H9 (cell line): Measurements from ENCODE around the gene COX17. TPM values are rescaled to one million over a fixed set of nuclear protein-coding genes. Genes with fewer than 3 reads are reported as not detected.

Source experiments
- DNase-seq: peaks from one replicate; pipeline ENCODE4 v3.0.0-alpha.2; 2017
- H2AFZ ChIP-seq: one replicate; pipeline ENCODE4 v1.6.1; 2013; ENCODE audit warnings: mild to moderate bottlenecking, low read length, control low read depth, moderate library complexity
- H2AK5ac ChIP-seq: 2 replicates; pipeline ENCODE4 v1.6.1; 2013; ENCODE audit warnings: low read length, control low read depth, mixed read lengths; ENCODE audit not compliant: insufficient read length
- H2BK120ac ChIP-seq: one replicate; pipeline ENCODE4 v1.6.1; 2013; ENCODE audit warnings: low read depth, mild to moderate bottlenecking, low read length, control low read depth, inconsistent platforms; ENCODE audit not compliant: poor library complexity, severe bottlenecking
- H2BK12ac ChIP-seq: 2 replicates; pipeline ENCODE4 v1.6.1; 2013; ENCODE audit warnings: low read length, control low read depth, mixed read lengths, low read depth; ENCODE audit not compliant: insufficient read length
- H2BK15ac ChIP-seq: 2 replicates; pipeline ENCODE4 v1.6.1; 2013; ENCODE audit warnings: low read depth, low read length, control low read depth
- H2BK20ac ChIP-seq: one replicate; pipeline ENCODE4 v1.6.1; 2013; ENCODE audit warnings: low read depth, mild to moderate bottlenecking, low read length, control low read depth, inconsistent platforms; ENCODE audit not compliant: poor library complexity, severe bottlenecking
- H2BK5ac ChIP-seq: 2 replicates; pipeline ENCODE4 v1.6.1; 2013; ENCODE audit warnings: low read length, control low read depth, mixed read lengths; ENCODE audit not compliant: insufficient read length
- H3K14ac ChIP-seq: 2 replicates; pipeline ENCODE4 v1.6.1; 2013; ENCODE audit warnings: low read length, control low read depth; ENCODE audit not compliant: insufficient read depth
- H3K18ac ChIP-seq: 2 replicates; pipeline ENCODE4 v1.6.1; 2013; ENCODE audit warnings: low read depth, mild to moderate bottlenecking, mixed read lengths, low read length, control low read depth; ENCODE audit not compliant: insufficient read length
- H3K23ac ChIP-seq: 2 replicates; pipeline ENCODE4 v1.6.1; 2013; ENCODE audit warnings: low read length, control low read depth, mixed read lengths, low read depth; ENCODE audit not compliant: insufficient read length
- H3K23me2 ChIP-seq: 2 replicates; pipeline ENCODE4 v1.6.1; 2013; ENCODE audit warnings: low read depth, mild to moderate bottlenecking, mixed read lengths, low read length, control low read depth; ENCODE audit not compliant: insufficient read length, poor library complexity, severe bottlenecking
- H3K27ac ChIP-seq: 2 replicates; pipeline ENCODE4 v1.5.1; 2013; ENCODE audit warnings: low read length, control low read depth, mixed read lengths, low read depth; ENCODE audit not compliant: insufficient read length
- H3K27me3 ChIP-seq: 2 replicates; pipeline ENCODE4 v1.6.1; 2013; ENCODE audit warnings: low read length, control low read depth, inconsistent platforms; ENCODE audit not compliant: insufficient read depth
- H3K4ac ChIP-seq: 2 replicates; pipeline ENCODE4 v1.6.1; 2013; ENCODE audit warnings: low read depth, mild to moderate bottlenecking, control low read depth, inconsistent platforms, low read length, moderate library complexity
- H3K4me1 ChIP-seq: 2 replicates; pipeline ENCODE4 v1.6.1; 2013; ENCODE audit warnings: low read length, control low read depth, inconsistent platforms; ENCODE audit not compliant: insufficient read depth
- H3K4me2 ChIP-seq: 2 replicates; pipeline ENCODE4 v1.6.1; 2013; ENCODE audit warnings: low read length, control low read depth, mixed read lengths; ENCODE audit not compliant: insufficient read length, insufficient read depth
- H3K56ac ChIP-seq: 2 replicates; pipeline ENCODE4 v1.6.1; 2013; ENCODE audit warnings: low read depth, mild to moderate bottlenecking, mixed read lengths, low read length, control low read depth; ENCODE audit not compliant: insufficient read length
- H3K79me1 ChIP-seq: 2 replicates; pipeline ENCODE4 v1.6.1; 2013; ENCODE audit warnings: low read depth, mild to moderate bottlenecking, moderate library complexity, low read length, control low read depth, inconsistent platforms; ENCODE audit not compliant: insufficient read depth, poor library complexity, severe bottlenecking
- H3K79me2 ChIP-seq: 2 replicates; pipeline ENCODE4 v1.6.1; 2013; ENCODE audit warnings: low read length, control low read depth, inconsistent platforms; ENCODE audit not compliant: insufficient read depth
- H3K9ac ChIP-seq: 2 replicates; pipeline ENCODE4 v1.6.1; 2013; ENCODE audit warnings: low read length, control low read depth, mixed read lengths; ENCODE audit not compliant: insufficient read length; ENCODE audit errors: extremely low read depth
- H3K9me3 ChIP-seq: one replicate; pipeline ENCODE4 v1.6.1; 2013; ENCODE audit warnings: low read depth, low read length, inconsistent platforms; ENCODE audit not compliant: control insufficient read depth
- H3T11ph ChIP-seq: one replicate; pipeline ENCODE4 v1.6.1; 2013; ENCODE audit warnings: mild to moderate bottlenecking, low read length, control low read depth, inconsistent platforms
- H4K20me1 ChIP-seq: one replicate; pipeline ENCODE4 v1.6.1; 2013; ENCODE audit not compliant: control insufficient read depth, insufficient read length, insufficient read depth
- H4K5ac ChIP-seq: 2 replicates; pipeline ENCODE4 v1.6.1; 2013; ENCODE audit warnings: low read depth, mild to moderate bottlenecking, mixed read lengths, low read length, control low read depth; ENCODE audit not compliant: insufficient read length
- H4K8ac ChIP-seq: replicated peaks from 2 replicates; pipeline ENCODE4 v1.6.1; 2013; ENCODE audit warnings: low read length, control low read depth, mixed read lengths, low read depth; ENCODE audit not compliant: insufficient read length
- H4K91ac ChIP-seq: 2 replicates; pipeline ENCODE4 v1.6.1; 2013; ENCODE audit warnings: low read depth, mild to moderate bottlenecking, moderate library complexity, mixed read lengths, low read length, control low read depth; ENCODE audit not compliant: insufficient read length
- H3K27ac Mint-ChIP-seq, 3 experiments: 2 replicates in 2 of 3; 3 replicates in 1 of 3; pipeline ENCODE4 v1.8.0; 2020 to 2021; ENCODE audit warnings: mixed read lengths in 3 of 3, mild to moderate bottlenecking in 1 of 3, moderate library complexity in 1 of 3
- H3K27me3 Mint-ChIP-seq: 2 replicates; pipeline ENCODE4 v1.8.0; 2021; ENCODE audit warnings: low read depth, mild to moderate bottlenecking, moderate library complexity, mixed read lengths
- H3K36me3 Mint-ChIP-seq, 3 experiments: 2 replicates in 2 of 3; 3 replicates in 1 of 3; pipeline ENCODE4 v1.8.0; 2020 to 2021; ENCODE audit warnings: low read depth in 3 of 3, mixed read lengths in 3 of 3; ENCODE audit not compliant: insufficient read depth in 1 of 3
- H3K4me1 Mint-ChIP-seq, 2 experiments: 2 replicates each; pipeline ENCODE4 v1.8.0; 2020; ENCODE audit warnings: mixed read lengths in 2 of 2
- H3K4me3 Mint-ChIP-seq, 2 experiments: 2 replicates in 1 of 2; 3 replicates in 1 of 2; pipeline ENCODE4 v1.8.0; 2020 to 2021; ENCODE audit warnings: mild to moderate bottlenecking in 2 of 2, mixed read lengths in 2 of 2, moderate library complexity in 1 of 2
- H3K9me3 Mint-ChIP-seq, 2 experiments: 2 replicates in 1 of 2; 3 replicates in 1 of 2; pipeline ENCODE4 v1.8.0; 2020; ENCODE audit warnings: mild to moderate bottlenecking in 2 of 2, mixed read lengths in 2 of 2, moderate library complexity in 1 of 2
- WGBS: extraction: QIAGEN DNeasy Blood & Tissue Kit; methylation state at CpG from one replicate; pipeline ENCODE4 v1.1.7; 2013; ENCODE audit warnings: missing lambda C conversion rate, low lambda C conversion rate, mixed read lengths; ENCODE audit not compliant: insufficient read length; ENCODE audit errors: extremely low coverage; 5-methylcytosine and 5-hydroxymethylcytosine counted together
- total RNA-seq: library from RNA; stranded (reverse); gene quantifications from 2 replicates; pipeline ENCODE4 v1.2.1, GENCODE V29; 2021
- TF ChIP-seq, protein P1 (sequence below): fragments of 200-600 bp; sonication (generic); conservative IDR thresholded peaks from 3 replicates; pipeline ENCODE4 v1.8.0; 2021; ENCODE audit warnings: antibody characterized with exemption, mild to moderate bottlenecking

The COX17 gene
- total RNA-seq, 1 experiment from 2014 or later: 47.0 TPM

DNA sequence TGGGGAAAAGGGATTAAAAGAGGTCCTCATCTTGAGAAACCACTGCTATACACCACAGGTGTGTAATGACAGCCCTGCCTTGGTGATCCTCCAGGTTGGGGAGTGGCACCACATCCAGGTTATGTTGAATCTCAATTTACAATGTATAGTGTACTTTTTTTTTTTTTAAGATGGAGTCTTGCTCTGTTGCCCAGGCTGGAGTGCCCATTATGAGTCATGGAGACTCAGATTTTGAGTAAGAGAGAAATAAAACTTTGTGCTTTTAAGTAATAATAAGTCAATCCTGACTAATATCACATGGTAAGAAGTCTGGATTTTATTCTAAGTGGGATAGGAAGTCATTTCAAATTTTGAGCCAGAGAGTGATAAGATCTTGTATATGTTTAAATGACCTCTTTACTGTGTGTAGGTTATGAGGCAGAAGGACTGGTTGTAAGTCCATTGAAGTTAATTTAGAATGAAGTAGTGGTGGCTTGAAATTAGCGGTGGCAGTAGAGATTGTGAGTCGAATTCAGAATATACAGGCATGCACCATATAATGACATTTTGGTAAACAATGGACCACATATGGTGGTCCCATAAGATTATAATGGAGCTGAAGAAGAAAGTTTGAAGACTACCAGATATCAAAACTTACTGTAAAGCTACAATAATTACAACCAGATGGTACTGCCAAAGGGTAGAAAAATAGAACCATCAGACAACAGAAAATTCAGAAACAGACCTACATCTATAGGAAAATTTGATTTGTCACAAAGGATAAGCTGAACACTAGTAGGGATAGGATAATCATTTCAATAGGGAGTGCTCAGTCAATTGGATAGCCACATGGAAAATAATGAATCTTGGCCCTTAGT, 37.5 kb downstream of the COX17 start:
- Histone ChIP-seq H3K23me2 (no peaks in the 10 kb centered on the region), H3T11ph (no peak overlapping the region), H3K79me2 (no peaks in the 10 kb centered on the region), H3K56ac (no peak overlapping the region), H3K4me2 (no peak overlapping the region), H3K4ac (no peak overlapping the region), H2BK5ac (no peak overlapping the region), H3K4me1 (no peaks in the 10 kb centered on the region), H2AFZ (no peak overlapping the region), H3K27me3 (no peaks in the 10 kb centered on the region), H4K91ac (no peak overlapping the region), H3K18ac (no peak overlapping the region), H3K9ac (no peak overlapping the region), H2BK120ac (no peak overlapping the region), H3K14ac (no peak overlapping the region), H3K79me1 (no peaks in the 10 kb centered on the region), H4K20me1 (no peaks in the 10 kb centered on the region), H2AK5ac (no peak overlapping the region), H3K27ac (no peak overlapping the region), H2BK15ac (no peak overlapping the region), H2BK12ac (no peak overlapping the region), H4K5ac (no peak overlapping the region), H4K8ac (no peak overlapping the region), H2BK20ac (no peak overlapping the region), H3K23ac (no peak overlapping the region), H3K9me3 (no peaks in the 10 kb centered on the region)
- Mint-ChIP-seq H3K27me3 (no peaks in the 10 kb centered on the region), H3K9me3 (no peaks in the 10 kb centered on the region), H3K4me3 (no peak overlapping the region), H3K4me1 (peaks cover 0 to 8% of the 10 kb centered on the region in 2 experiments; a peak in 1 of 4 replicates), H3K27ac (no peak overlapping the region), H3K36me3 (no peaks in the 10 kb centered on the region; a peak in 1 of 7 replicates)
- WGBS: no CpG with 5 or more reads among the region's 2 CpGs
- TF ChIP-seq, protein P1, sequence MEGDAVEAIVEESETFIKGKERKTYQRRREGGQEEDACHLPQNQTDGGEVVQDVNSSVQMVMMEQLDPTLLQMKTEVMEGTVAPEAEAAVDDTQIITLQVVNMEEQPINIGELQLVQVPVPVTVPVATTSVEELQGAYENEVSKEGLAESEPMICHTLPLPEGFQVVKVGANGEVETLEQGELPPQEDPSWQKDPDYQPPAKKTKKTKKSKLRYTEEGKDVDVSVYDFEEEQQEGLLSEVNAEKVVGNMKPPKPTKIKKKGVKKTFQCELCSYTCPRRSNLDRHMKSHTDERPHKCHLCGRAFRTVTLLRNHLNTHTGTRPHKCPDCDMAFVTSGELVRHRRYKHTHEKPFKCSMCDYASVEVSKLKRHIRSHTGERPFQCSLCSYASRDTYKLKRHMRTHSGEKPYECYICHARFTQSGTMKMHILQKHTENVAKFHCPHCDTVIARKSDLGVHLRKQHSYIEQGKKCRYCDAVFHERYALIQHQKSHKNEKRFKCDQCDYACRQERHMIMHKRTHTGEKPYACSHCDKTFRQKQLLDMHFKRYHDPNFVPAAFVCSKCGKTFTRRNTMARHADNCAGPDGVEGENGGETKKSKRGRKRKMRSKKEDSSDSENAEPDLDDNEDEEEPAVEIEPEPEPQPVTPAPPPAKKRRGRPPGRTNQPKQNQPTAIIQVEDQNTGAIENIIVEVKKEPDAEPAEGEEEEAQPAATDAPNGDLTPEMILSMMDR: no peak
- no peak for DNase-seq
